ENCODE results near the gene PTPN11.
"Not testable (repeated sequence)": the region's sequence is repeated elsewhere in the genome, so short reads cannot be mapped to it uniquely, and the experiment has no call there.

The PTPN11 gene

GRCh38 chr12:112448165-112448564, 29.4 kb downstream of the PTPN11 start:
- DNase-seq (ENCODE audit: low read depth in 3 of 3): not testable (repeated sequence)

- no peak for DNase-seq (ENCODE audit: low read depth in 3 of 3)
Measured at GRCh38 chr12:112450725-112451124, 32.0 kb downstream of the PTPN11 start.

- DNase-seq (ENCODE audit: low read depth in 3 of 3): no peak
Measured at GRCh38 chr12:112456029-112456428, 37.3 kb downstream of the PTPN11 start.

GRCh38 chr12:112457142-112457541, 38.4 kb downstream of the PTPN11 start:
- DNase-seq (ENCODE audit: low read depth in 3 of 3): not testable (repeated sequence)

GRCh38 chr12:112458330-112458729, 39.6 kb downstream of the PTPN11 start:
- DNase-seq (ENCODE audit: low read depth in 3 of 3): no peak

- no peak for DNase-seq (ENCODE audit: low read depth in 3 of 3)
Measured at GRCh38 chr12:112458751-112459150, 40.0 kb downstream of the PTPN11 start.

- no peak for DNase-seq (ENCODE audit: low read depth in 3 of 3)
Measured at GRCh38 chr12:112463478-112463877, 44.7 kb downstream of the PTPN11 start.

- DNase-seq (ENCODE audit: low read depth in 3 of 3): no peak
Measured at GRCh38 chr12:112464605-112465004, 45.9 kb downstream of the PTPN11 start.

GRCh38 chr12:112466011-112466422, 47.3 kb downstream of the PTPN11 start:
- no peak for DNase-seq (ENCODE audit: low read depth in 3 of 3)

- DNase-seq (ENCODE audit: low read depth in 3 of 3): no peak
Measured at GRCh38 chr12:112466835-112467234, 48.1 kb downstream of the PTPN11 start.

- no peak for DNase-seq (ENCODE audit: low read depth in 3 of 3)
Measured at GRCh38 chr12:112468046-112468445, 49.3 kb downstream of the PTPN11 start.

GRCh38 chr12:112473056-112473455, 54.3 kb downstream of the PTPN11 start:
- DNase-seq (ENCODE audit: low read depth in 3 of 3): no peak

- no peak for DNase-seq (ENCODE audit: low read depth in 3 of 3)
Measured at GRCh38 chr12:112479413-112479812, 60.7 kb downstream of the PTPN11 start.

- no peak for DNase-seq (ENCODE audit: low read depth in 3 of 3)
Measured at GRCh38 chr12:112480931-112481330, 62.2 kb downstream of the PTPN11 start.

GRCh38 chr12:112482733-112483132, 64.0 kb downstream of the PTPN11 start:
- DNase-seq (ENCODE audit: low read depth in 3 of 3): no peak

GRCh38 chr12:112486361-112486760, 67.6 kb downstream of the PTPN11 start:
- no peak for DNase-seq (ENCODE audit: low read depth in 3 of 3)

GRCh38 chr12:112488257-112488876, 69.6 kb downstream of the PTPN11 start:
- DNase-seq (ENCODE audit: low read depth in 3 of 3): no peak

GRCh38 chr12:112489456-112489855, 70.7 kb downstream of the PTPN11 start:
- DNase-seq (ENCODE audit: low read depth in 3 of 3): no peak

- peak in 1 of 3 experiments; percentile 12 for DNase-seq (ENCODE audit: low read depth in 3 of 3)
Measured at GRCh38 chr12:112496496-112496895, 77.7 kb downstream of the PTPN11 start.

- DNase-seq (ENCODE audit: low read depth in 3 of 3): no peak
Measured at GRCh38 chr12:112498580-112498979, 79.8 kb downstream of the PTPN11 start.

- no peak for DNase-seq (ENCODE audit: low read depth in 3 of 3)
Measured at GRCh38 chr12:112503512-112503911, 84.8 kb downstream of the PTPN11 start.

GRCh38 chr12:112506513-112507166, 87.9 kb downstream of the PTPN11 start:
- DNase-seq (ENCODE audit: low read depth in 3 of 3): no peak

GRCh38 chr12:112513471-112513870, 94.7 kb downstream of the PTPN11 start:
- no peak for DNase-seq (ENCODE audit: low read depth in 3 of 3)

- no peak for DNase-seq (ENCODE audit: low read depth in 3 of 3)
Measured at GRCh38 chr12:112514456-112514855, 95.7 kb downstream of the PTPN11 start.

All from stimulated activated CD4-positive, alpha-beta T cell treated with anti-CD3 and anti-CD28 coated beads, TNF-alpha, amount 100 ng/mL, for 24 hours (primary cell).